Psoas muscle (tissue), 8 donors: ENCODE data around the gene CSNK2B. TPM values are rescaled to one million over a fixed set of nuclear protein-coding genes. Genes with fewer than 3 reads are reported as not detected.

ENCODE experiments used
- ATAC-seq, 4 donors: fragments of 200-7000 bp; cut with Tn5 transposase; one replicate each; pipeline ENCODE4 v1.9.1; 2020; ENCODE audit warnings: moderate library complexity in 3 of 4, mild to moderate bottlenecking in 2 of 4
- DNase-seq, 2 donors: peaks; one replicate each; pipeline ENCODE4 v3.0.0-alpha.2; 2020
- H3K27ac ChIP-seq: fragments of 200-600 bp; one replicate; pipeline ENCODE4 v1.8.0; 2022
- H3K27me3 ChIP-seq, 3 donors: fragments of 200-600 bp in 1 of 3; one replicate each; pipeline versions ENCODE4 v1.6.1 to v1.8.0; 2013 to 2022; ENCODE audit warnings: low read length in 2 of 3, mild to moderate bottlenecking in 2 of 3, moderate library complexity in 1 of 3; ENCODE audit not compliant: insufficient read depth in 3 of 3
- H3K36me3 ChIP-seq, 2 donors: fragments of 200-600 bp in 1 of 2; one replicate each; pipeline versions ENCODE4 v1.6.1 to v1.8.0; 2013 to 2022; ENCODE audit warnings: low read depth in 1 of 2, mild to moderate bottlenecking in 1 of 2, moderate library complexity in 1 of 2; ENCODE audit not compliant: insufficient read depth in 1 of 2
- H3K4me1 ChIP-seq: fragments of 200-600 bp; one replicate; pipeline ENCODE4 v1.8.0; 2022
- H3K4me3 ChIP-seq: fragments of 200-600 bp; one replicate; pipeline ENCODE4 v1.8.0; 2022; ENCODE audit warnings: mild to moderate bottlenecking
- H3K9me3 ChIP-seq: fragments of 200-600 bp; one replicate; pipeline ENCODE4 v1.8.0; 2022
- CTCF ChIP-seq: fragments of 200-600 bp; IDR thresholded peaks from one replicate; pipeline ENCODE4 v1.8.0; 2022; ENCODE audit warnings: antibody characterized with exemption
- WGBS, 3 donors: extraction: QIAGEN DNeasy Blood & Tissue Kit; methylation state at CpG; one replicate each; pipeline versions ENCODE4 v1.1.6 to v1.1.7; 2013; 5-methylcytosine and 5-hydroxymethylcytosine counted together
- intact Hi-C, 2 donors: fragments of 100-400 bp; cut with DNase I; formaldehyde crosslinking; loops; one replicate each; pipeline versions ENCODE4 v1.11.0 to v1.14.2; 2022
- polyA plus RNA-seq, 3 donors: library from polyadenylated mRNA; stranded (reverse); fragments of 200-250 nt; gene quantifications; one replicate each; pipeline ENCODE4 v1.2.3, GENCODE V29; 2013
- total RNA-seq, 4 donors: library from RNA; stranded (reverse); fragmentation: NEBNext Ultra II Directional in 2 of 4; extraction: Animal tissue kit (Norgen Biotek cat#: 25700) in 2 of 4; gene quantifications; one replicate each; pipeline versions ENCODE4 v1.2.1 to v1.2.4, GENCODE V29; 2021 to 2023
- donor health status: healthy with polysubstance abuse.
- donor health status: DM: no; HTN: no; CAD: no; lungs with moderate emphysema.
- donor health status: Bipolar disorder and iron deficiency.
- donor health status: healthy.
- donor health status: DM: yes; HTN: yes; CAD: no.
- donor health status: DM: no; HTN: no; CAD: no.
- donor health status: DM: no; HTN: no; CAD: no.
- donor health status: DM: yes; HTN: yes; CAD: no.

The CSNK2B gene
- total and polyA plus RNA-seq, 7 donors, result 102 to 208 (median 129) TPM

- ATAC-seq (no peak), DNase-seq (no peak)
Measured at GRCh38 chr6:31715022-31715958, 49.4 kb downstream of the CSNK2B start, which contains the start of gene LY6G6D. LY6G6D (plus strand) TSS chr6:31715348; CDS start chr6:31715356, 8 bp downstream.

GRCh38 chr6:31717499-31718222 is 51.8 kb downstream of the CSNK2B start:
- intact Hi-C loops, result no loop called here
- DNase-seq, result no peak
- ATAC-seq, result no peak
- Histone ChIP-seq H3K4me3 (no peak overlapping the region), H3K27me3 (no peaks in the 10 kb centered on the region), H3K4me1 (no peaks in the 10 kb centered on the region), H3K36me3 (no peaks in the 10 kb centered on the region), H3K27ac (no peak overlapping the region), H3K9me3 (no peaks in the 10 kb centered on the region)
- WGBS, 3 donors, result 73 to 83% (median 74%) methylated on average over 10 of the region's 10 CpGs
- no peak for TF ChIP-seq CTCF

More at GRCh38 chr6:31715022-31715958, 49.4 kb downstream of the CSNK2B start, which contains the start of gene LY6G6D:
- WGBS, 3 donors, result 38 to 60% (median 43%) methylated on average over 14 to 16 of the region's 16 CpGs
- intact Hi-C loops, result no loop called here
- Histone ChIP-seq H3K27me3 (no peaks in the 10 kb centered on the region), H3K9me3 (no peaks in the 10 kb centered on the region), H3K4me1 (no peaks in the 10 kb centered on the region), H3K36me3 (no peaks in the 10 kb centered on the region), H3K4me3 (no peak within 1 kb of the TSS), H3K27ac (no peak within 1 kb of the TSS)
- no peak for TF ChIP-seq CTCF

- WGBS, 3 donors, result 75 to 92% (median 85%) methylated on average over 1 of the region's 1 CpG
- Histone ChIP-seq H3K4me3 (no peak overlapping the region), H3K27me3 (no peaks in the 10 kb centered on the region), H3K9me3 (no peaks in the 10 kb centered on the region), H3K36me3 (no peaks in the 10 kb centered on the region), H3K27ac (no peak overlapping the region), H3K4me1 (no peaks in the 10 kb centered on the region)
- intact Hi-C loops, result no loop called here
- DNase-seq, result no peak
- no peak for TF ChIP-seq CTCF
- no peak for ATAC-seq
Measured at GRCh38 chr6:31718265-31718664, 52.4 kb downstream of the CSNK2B start.

- DNase-seq (no peak), ATAC-seq (no peak)
- no peak for TF ChIP-seq CTCF
- H3K27me3 ChIP-seq, result no peaks in the 10 kb centered on the region
- H3K4me3 ChIP-seq, result no peak overlapping the region
- H3K27ac ChIP-seq, result no peak overlapping the region
- WGBS, 3 donors, result 85 to 92% (median 86%) methylated on average over 6 of the region's 6 CpGs
- H3K4me1 ChIP-seq, result no peaks in the 10 kb centered on the region
- H3K36me3 ChIP-seq, result no peaks in the 10 kb centered on the region
- intact Hi-C loops, result no loop called here
- no peaks in the 10 kb centered on the region for H3K9me3 ChIP-seq
Measured at GRCh38 chr6:31719001-31719400, 53.1 kb downstream of the CSNK2B start.

Other genes with a start within 250 kb of the CSNK2B start
Only the 30 nearest of the 37 such genes appear.
- gene MCCD1, start 137.1 kb upstream of the CSNK2B start, total RNA-seq, result not detected
- not detected for gene MCCD1, start 137.1 kb upstream of the CSNK2B start, polyA plus RNA-seq
- 100 to 1,000 TPM; 141 to 186 (median 165) TPM for gene DDX39B, start 124.1 kb upstream of the CSNK2B start, total RNA-seq
- 100 to 1,000 TPM; 128 to 174 (median 134) TPM for gene DDX39B, start 124.1 kb upstream of the CSNK2B start, polyA plus RNA-seq
- 1 to 10 TPM in 2 of 4 donors, under 1 TPM in 2; 0.66 to 2.8 (median 0.94) TPM for gene ATP6V1G2, start 119.5 kb upstream of the CSNK2B start, total RNA-seq
- 1 to 10 TPM in 2 of 3 donors, under 1 TPM in 1; 0.95 to 4.7 (median 1.7) TPM for gene ATP6V1G2, start 119.5 kb upstream of the CSNK2B start, polyA plus RNA-seq
- 10 to 100 TPM; 13.7 to 19.1 (median 15.4) TPM for gene NFKBIL1, start 118.5 kb upstream of the CSNK2B start, total RNA-seq
- 10 to 100 TPM; 20.8 to 29.3 (median 21.6) TPM for gene NFKBIL1, start 118.5 kb upstream of the CSNK2B start, polyA plus RNA-seq
- gene LTA, start 93.8 kb upstream of the CSNK2B start, total RNA-seq, result not detected
- under 1 TPM in 2 of 3 donors, not detected in 1; 0.05 to 0.10 TPM for gene LTA, start 93.8 kb upstream of the CSNK2B start, polyA plus RNA-seq
- under 1 TPM in 3 of 4 donors, not detected in 1; 0.34 to 0.81 (median 0.61) TPM for gene TNF, start 90.5 kb upstream of the CSNK2B start, total RNA-seq
- under 1 TPM in 2 of 3 donors, not detected in 1; 0.09 TPM for gene TNF, start 90.5 kb upstream of the CSNK2B start, polyA plus RNA-seq
- under 1 TPM; 0.69 to 0.79 (median 0.74) TPM for gene LTB, start 83.7 kb upstream of the CSNK2B start, total RNA-seq
- gene LTB, start 83.7 kb upstream of the CSNK2B start, polyA plus RNA-seq, result 1 to 10 TPM in 1 of 3 donors, under 1 TPM in 2; 0.08 to 1.0 (median 0.17) TPM
- 1 to 10 TPM; 1.8 to 5.6 (median 3.1) TPM for gene LST1, start 79.8 kb upstream of the CSNK2B start, total RNA-seq
- gene LST1, start 79.8 kb upstream of the CSNK2B start, polyA plus RNA-seq, result 1 to 10 TPM; 1.2 to 1.8 (median 1.7) TPM
- gene NCR3, start 73.1 kb upstream of the CSNK2B start, total RNA-seq, result not detected
- gene NCR3, start 73.1 kb upstream of the CSNK2B start, polyA plus RNA-seq, result under 1 TPM in 2 of 3 donors, not detected in 1; 0.08 to 0.20 TPM
- gene AIF1, start 50.8 kb upstream of the CSNK2B start, total RNA-seq, result 1 to 10 TPM; 2.6 to 9.5 (median 4.6) TPM
- gene AIF1, start 50.8 kb upstream of the CSNK2B start, polyA plus RNA-seq, result 10 to 100 TPM in 1 of 3 donors, 1 to 10 TPM in 2; 4.9 to 11.3 (median 5.7) TPM
- 100 to 1,000 TPM in 1 of 4 donors, 10 to 100 TPM in 3; 80.1 to 116 (median 81.7) TPM for gene PRRC2A, start 45.4 kb upstream of the CSNK2B start, total RNA-seq
- 100 to 1,000 TPM in 1 of 3 donors, 10 to 100 TPM in 2; 60.2 to 119 (median 65.3) TPM for gene PRRC2A, start 45.4 kb upstream of the CSNK2B start, polyA plus RNA-seq
- 100 to 1,000 TPM; 317 to 370 (median 341) TPM for gene BAG6, start 13.4 kb upstream of the CSNK2B start, total RNA-seq
- gene BAG6, start 13.4 kb upstream of the CSNK2B start, polyA plus RNA-seq, result 100 to 1,000 TPM; 294 to 419 (median 302) TPM
- 1 to 10 TPM; 1.9 to 3.0 (median 2.3) TPM for gene APOM, start 10.2 kb upstream of the CSNK2B start, total RNA-seq
- 1 to 10 TPM; 1.8 to 3.5 (median 2.0) TPM for gene APOM, start 10.2 kb upstream of the CSNK2B start, polyA plus RNA-seq
- gene C6orf47, start 5.3 kb upstream of the CSNK2B start, total RNA-seq, result 10 to 100 TPM; 13.5 to 21.2 (median 16.1) TPM
- 10 to 100 TPM; 19.4 to 36.0 (median 22.9) TPM for gene C6orf47, start 5.3 kb upstream of the CSNK2B start, polyA plus RNA-seq
- gene GPANK1, start 1.1 kb upstream of the CSNK2B start, total RNA-seq, result 10 to 100 TPM; 13.6 to 22.6 (median 15.3) TPM
- 10 to 100 TPM; 23.5 to 49.7 (median 24.2) TPM for gene GPANK1, start 1.1 kb upstream of the CSNK2B start, polyA plus RNA-seq
- gene LY6G5B, start 3.9 kb downstream of the CSNK2B start, total RNA-seq, result 1 to 10 TPM; 1.7 to 8.4 (median 3.0) TPM
- 1 to 10 TPM; 2.5 to 2.9 (median 2.9) TPM for gene LY6G5B, start 3.9 kb downstream of the CSNK2B start, polyA plus RNA-seq
- 1 to 10 TPM in 3 of 4 donors, under 1 TPM in 1; 0.75 to 3.2 (median 2.3) TPM for gene LY6G5C, start 15.0 kb downstream of the CSNK2B start, total RNA-seq
- 1 to 10 TPM; 1.4 to 2.3 (median 1.9) TPM for gene LY6G5C, start 15.0 kb downstream of the CSNK2B start, polyA plus RNA-seq
- gene ABHD16A, start 37.2 kb downstream of the CSNK2B start, total RNA-seq, result 10 to 100 TPM; 26.6 to 36.5 (median 30.5) TPM
- 10 to 100 TPM; 34.4 to 56.6 (median 50.0) TPM for gene ABHD16A, start 37.2 kb downstream of the CSNK2B start, polyA plus RNA-seq
- gene LY6G6F, start 40.8 kb downstream of the CSNK2B start, total RNA-seq, result not detected
- gene LY6G6F, start 40.8 kb downstream of the CSNK2B start, polyA plus RNA-seq, result under 1 TPM in 1 of 3 donors, not detected in 2; 0.05 TPM
- gene LY6G6D, start 49.3 kb downstream of the CSNK2B start, total RNA-seq, result not detected
- not detected for gene LY6G6D, start 49.3 kb downstream of the CSNK2B start, polyA plus RNA-seq
- gene LY6G6C, start 55.7 kb downstream of the CSNK2B start, total RNA-seq, result not detected
- gene LY6G6C, start 55.7 kb downstream of the CSNK2B start, polyA plus RNA-seq, result not detected
- under 1 TPM; 0.10 to 0.37 (median 0.22) TPM for gene MPIG6B, start 57.3 kb downstream of the CSNK2B start, total RNA-seq
- under 1 TPM in 1 of 3 donors, not detected in 2; 0.04 TPM for gene MPIG6B, start 57.3 kb downstream of the CSNK2B start, polyA plus RNA-seq
- 10 to 100 TPM in 2 of 4 donors, 1 to 10 TPM in 2; 8.4 to 16.2 (median 10.2) TPM for gene DDAH2, start 63.2 kb downstream of the CSNK2B start, total RNA-seq
- 10 to 100 TPM in 2 of 3 donors, 1 to 10 TPM in 1; 6.3 to 13.8 (median 11.3) TPM for gene DDAH2, start 63.2 kb downstream of the CSNK2B start, polyA plus RNA-seq
- gene CLIC1, start 70.5 kb downstream of the CSNK2B start, total RNA-seq, result 10 to 100 TPM; 29.1 to 51.2 (median 41.9) TPM
- gene CLIC1, start 70.5 kb downstream of the CSNK2B start, polyA plus RNA-seq, result 10 to 100 TPM; 20.6 to 85.9 (median 35.1) TPM
- gene MSH5, start 73.9 kb downstream of the CSNK2B start, total RNA-seq, result 1 to 10 TPM; 1.7 to 3.0 (median 1.8) TPM
- 1 to 10 TPM; 1.4 to 2.7 (median 1.7) TPM for gene MSH5, start 73.9 kb downstream of the CSNK2B start, polyA plus RNA-seq
- gene SAPCD1, start 96.6 kb downstream of the CSNK2B start, total RNA-seq, result under 1 TPM in 1 of 4 donors, not detected in 3; 0.59 TPM
- gene SAPCD1, start 96.6 kb downstream of the CSNK2B start, polyA plus RNA-seq, result under 1 TPM; 0.13 to 0.78 (median 0.23) TPM
- 1 to 10 TPM; 5.2 to 8.0 (median 7.5) TPM for gene VWA7, start 111.2 kb downstream of the CSNK2B start, total RNA-seq
- 1 to 10 TPM in 2 of 3 donors, under 1 TPM in 1; 0.76 to 3.5 (median 1.8) TPM for gene VWA7, start 111.2 kb downstream of the CSNK2B start, polyA plus RNA-seq
- 100 to 1,000 TPM in 1 of 4 donors, 10 to 100 TPM in 3; 53.2 to 108 (median 76.1) TPM for gene VARS1, start 129.7 kb downstream of the CSNK2B start, total RNA-seq
- 10 to 100 TPM; 43.9 to 70.4 (median 57.4) TPM for gene VARS1, start 129.7 kb downstream of the CSNK2B start, polyA plus RNA-seq
- 10 to 100 TPM; 19.5 to 42.9 (median 28.7) TPM for gene LSM2, start 140.9 kb downstream of the CSNK2B start, total RNA-seq
- gene LSM2, start 140.9 kb downstream of the CSNK2B start, polyA plus RNA-seq, result 10 to 100 TPM; 35.3 to 92.1 (median 44.2) TPM
- 1 to 10 TPM; 2.5 to 6.2 (median 4.4) TPM for gene HSPA1L, start 149.2 kb downstream of the CSNK2B start, total RNA-seq
- 10 to 100 TPM in 1 of 3 donors, 1 to 10 TPM in 1, under 1 TPM in 1; 0.86 to 23.1 (median 3.3) TPM for gene HSPA1L, start 149.2 kb downstream of the CSNK2B start, polyA plus RNA-seq